Neural progenitor cell (in vitro differentiated cells): ENCODE results near the gene SS18L1. TPM values are rescaled to one million over a fixed set of nuclear protein-coding genes. Genes with fewer than 3 reads are reported as not detected.

ENCODE experiments used
- DNase-seq: peaks from one replicate; pipeline ENCODE4 v3.0.0-alpha.2; 2016; ENCODE audit warnings: low spot score
- H2AFZ ChIP-seq: fragments of 200-600 bp; sonication (generic); replicated peaks from 2 replicates; pipeline ENCODE4 v1.6.1; 2016; ENCODE audit warnings: antibody characterized with exemption
- H3F3A ChIP-seq: fragments of 200-600 bp; sonication (generic); 2 replicates; pipeline ENCODE4 v1.6.1; 2016; ENCODE audit warnings: antibody characterized with exemption, low read depth
- H3K27ac ChIP-seq: fragments of 200-600 bp; sonication (generic); 2 replicates; pipeline ENCODE4 v1.5.1; 2016; ENCODE audit warnings: mild to moderate bottlenecking
- H3K27me3 ChIP-seq: fragments of 200-600 bp; sonication (generic); 2 replicates; pipeline ENCODE4 v1.6.1; 2016; ENCODE audit warnings: mild to moderate bottlenecking, moderate library complexity
- H3K36me3 ChIP-seq: fragments of 200-600 bp; sonication (generic); 2 replicates; pipeline ENCODE4 v1.5.1; 2016
- H3K4me1 ChIP-seq: fragments of 200-600 bp; sonication (generic); 2 replicates; pipeline ENCODE4 v1.6.1; 2016; ENCODE audit warnings: mixed run types
- H3K4me2 ChIP-seq: fragments of 200-600 bp; sonication (generic); 2 replicates; pipeline ENCODE4 v1.6.1; 2016
- H3K4me3 ChIP-seq: fragments of 200-600 bp; sonication (generic); 2 replicates; pipeline ENCODE4 v1.5.1; 2016
- H3K79me2 ChIP-seq: fragments of 200-600 bp; sonication (generic); 2 replicates; pipeline ENCODE4 v1.6.1; 2016; ENCODE audit warnings: low read depth
- H3K9ac ChIP-seq: fragments of 200-600 bp; sonication (generic); 2 replicates; pipeline ENCODE4 v1.6.1; 2016
- H3K9me3 ChIP-seq: fragments of 200-600 bp; sonication (generic); 2 replicates; pipeline ENCODE4 v1.5.1; 2016; ENCODE audit warnings: low read depth
- H4K20me1 ChIP-seq: fragments of 200-600 bp; sonication (generic); 2 replicates; pipeline ENCODE4 v1.6.1; 2016; ENCODE audit warnings: low read depth
- H3K27ac Mint-ChIP-seq: 3 replicates; pipeline ENCODE4 v1.8.0; 2021; ENCODE audit warnings: mixed read lengths
- H3K27me3 Mint-ChIP-seq: 2 replicates; pipeline ENCODE4 v1.8.0; 2022; ENCODE audit warnings: low read depth, mild to moderate bottlenecking, inconsistent platforms, moderate library complexity, mixed read lengths; ENCODE audit not compliant: insufficient read depth
- H3K36me3 Mint-ChIP-seq: 3 replicates; pipeline ENCODE4 v1.8.0; 2021; ENCODE audit warnings: mixed read lengths
- H3K4me1 Mint-ChIP-seq: 3 replicates; pipeline ENCODE4 v1.8.0; 2021; ENCODE audit warnings: mixed read lengths
- H3K4me3 Mint-ChIP-seq: 3 replicates; pipeline ENCODE4 v1.8.0; 2021; ENCODE audit warnings: mild to moderate bottlenecking, moderate library complexity, mixed read lengths
- H3K9me3 Mint-ChIP-seq: 3 replicates; pipeline ENCODE4 v1.8.0; 2020; ENCODE audit warnings: mixed read lengths
- EZH2 ChIP-seq: fragments of 200-600 bp; sonication (generic); IDR thresholded peaks from 2 replicates; pipeline ENCODE4 v1.6.1; 2017; ENCODE audit warnings: antibody characterized with exemption, mild to moderate bottlenecking, moderate library complexity
- EZH2phosphoT487 ChIP-seq: fragments of 200-600 bp; sonication (generic); IDR thresholded peaks from 2 replicates; pipeline ENCODE4 v1.6.1; 2017; ENCODE audit warnings: antibody characterized with exemption
- total RNA-seq: library from RNA; depleted of rRNA; stranded (reverse); fragments of >200 nt; gene quantifications from 2 replicates; pipeline ENCODE4 v1.2.3, GENCODE V29; 2015; ENCODE audit warnings: low replicate concordance
- TF ChIP-seq, protein P1 (sequence below): fragments of 200-600 bp; sonication (generic); IDR thresholded peaks from 2 replicates; pipeline ENCODE4 v1.5.1; 2017; ENCODE audit warnings: antibody characterized with exemption, mild to moderate bottlenecking

The SS18L1 gene
- total RNA-seq, 1 donor from 2014 or later: 25.5 TPM

DNA sequence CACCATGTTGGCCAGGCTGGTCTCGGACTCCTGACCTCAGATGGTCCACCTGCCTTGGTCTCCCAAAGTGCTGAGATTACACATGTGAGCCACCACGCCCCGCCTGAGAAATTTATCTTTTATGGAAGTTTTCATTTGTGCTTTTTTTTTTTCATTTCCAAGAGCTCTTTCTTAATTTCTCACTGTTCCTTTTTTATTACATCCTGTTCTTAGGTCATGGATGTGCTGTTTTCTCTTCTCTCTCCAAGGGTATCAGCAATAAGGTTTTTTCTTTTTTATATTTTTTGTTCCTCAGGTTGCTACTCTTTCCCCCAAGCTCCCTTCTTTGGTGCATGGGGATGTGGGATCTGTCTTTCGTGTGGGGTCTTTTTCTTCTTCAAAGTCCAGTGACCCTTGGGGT is 42.5 kb upstream of the SS18L1 start:
- Mint-ChIP-seq H3K4me3 (no peak overlapping the region), H3K36me3 (no peaks in the 10 kb centered on the region), H3K27me3 (peaks cover 12% of the 10 kb centered on the region), H3K4me1 (no peaks in the 10 kb centered on the region), H3K9me3 (peaks cover 12% of the 10 kb centered on the region), H3K27ac (no peak overlapping the region)
- H3K36me3 ChIP-seq: no peaks in the 10 kb centered on the region
- H3K4me1 ChIP-seq: no peaks in the 10 kb centered on the region
- H2AFZ ChIP-seq: no peak overlapping the region
- H3K27ac ChIP-seq: no peak overlapping the region
- H3K27me3 ChIP-seq: no peaks in the 10 kb centered on the region
- no peaks in the 10 kb centered on the region for H4K20me1 ChIP-seq
- no peak for DNase-seq
- H3K4me2 ChIP-seq: no peak overlapping the region
- TF ChIP-seq EZH2: no peak
- TF ChIP-seq, protein P1, sequence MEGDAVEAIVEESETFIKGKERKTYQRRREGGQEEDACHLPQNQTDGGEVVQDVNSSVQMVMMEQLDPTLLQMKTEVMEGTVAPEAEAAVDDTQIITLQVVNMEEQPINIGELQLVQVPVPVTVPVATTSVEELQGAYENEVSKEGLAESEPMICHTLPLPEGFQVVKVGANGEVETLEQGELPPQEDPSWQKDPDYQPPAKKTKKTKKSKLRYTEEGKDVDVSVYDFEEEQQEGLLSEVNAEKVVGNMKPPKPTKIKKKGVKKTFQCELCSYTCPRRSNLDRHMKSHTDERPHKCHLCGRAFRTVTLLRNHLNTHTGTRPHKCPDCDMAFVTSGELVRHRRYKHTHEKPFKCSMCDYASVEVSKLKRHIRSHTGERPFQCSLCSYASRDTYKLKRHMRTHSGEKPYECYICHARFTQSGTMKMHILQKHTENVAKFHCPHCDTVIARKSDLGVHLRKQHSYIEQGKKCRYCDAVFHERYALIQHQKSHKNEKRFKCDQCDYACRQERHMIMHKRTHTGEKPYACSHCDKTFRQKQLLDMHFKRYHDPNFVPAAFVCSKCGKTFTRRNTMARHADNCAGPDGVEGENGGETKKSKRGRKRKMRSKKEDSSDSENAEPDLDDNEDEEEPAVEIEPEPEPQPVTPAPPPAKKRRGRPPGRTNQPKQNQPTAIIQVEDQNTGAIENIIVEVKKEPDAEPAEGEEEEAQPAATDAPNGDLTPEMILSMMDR: no peak
- no peak for TF ChIP-seq EZH2phosphoT487
- no peak overlapping the region for H3K9ac ChIP-seq
- no peak overlapping the region for H3K4me3 ChIP-seq
- no peaks in the 10 kb centered on the region for H3K9me3 ChIP-seq
- H3F3A ChIP-seq: no peaks in the 10 kb centered on the region
- H3K79me2 ChIP-seq: no peaks in the 10 kb centered on the region

DNA sequence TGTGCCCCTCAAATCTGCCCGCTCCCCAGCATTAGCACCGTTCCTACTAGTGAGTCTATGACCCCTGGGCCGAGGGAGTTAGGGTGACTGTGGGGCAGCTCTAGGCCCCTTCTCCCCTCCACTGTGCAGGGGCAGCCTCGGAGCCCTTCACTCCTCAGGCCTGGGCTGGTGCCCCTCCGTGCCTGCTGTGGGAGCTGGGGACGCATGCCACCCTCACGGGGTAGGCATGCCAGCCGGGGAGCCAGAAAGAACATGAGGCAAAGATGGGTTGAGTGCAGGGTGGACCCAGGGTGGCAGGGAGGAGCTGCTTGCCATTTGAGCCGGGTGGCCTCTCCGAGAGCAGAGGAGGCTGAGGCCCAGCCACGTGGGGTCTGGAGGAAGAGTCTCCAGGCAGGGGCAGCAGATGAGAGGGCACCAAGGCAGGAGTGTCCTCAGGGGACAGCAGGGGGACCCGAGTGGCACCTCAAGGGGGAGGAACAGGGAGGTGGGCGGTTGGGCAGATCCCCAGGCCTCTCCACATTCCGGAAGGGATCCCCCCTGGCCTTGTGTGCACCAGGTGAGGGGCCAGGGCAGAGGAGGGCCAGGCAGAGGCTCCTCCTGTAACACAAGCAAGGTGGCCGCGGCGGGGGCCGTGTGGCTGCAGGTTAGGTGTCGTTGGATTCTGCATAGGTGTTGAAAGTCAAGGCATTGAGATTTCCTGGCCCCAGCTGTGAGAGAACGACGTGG is 39.9 kb upstream of the SS18L1 start:
- TF ChIP-seq, protein P1: no peak
- TF ChIP-seq EZH2phosphoT487 (no peak), EZH2 (no peak)
- H2AFZ ChIP-seq: no peak overlapping the region
- H3K4me2 ChIP-seq: no peak overlapping the region
- H3K9me3 Mint-ChIP-seq: peaks cover 35% of the 10 kb centered on the region
- no peaks in the 10 kb centered on the region for H3K36me3 ChIP-seq
- H3K27me3 ChIP-seq: no peaks in the 10 kb centered on the region
- H3K9ac ChIP-seq: no peak overlapping the region
- H3K4me3 ChIP-seq: no peak overlapping the region
- no peaks in the 10 kb centered on the region for H3K36me3 Mint-ChIP-seq
- no peaks in the 10 kb centered on the region for H3K4me1 ChIP-seq
- H3K27me3 Mint-ChIP-seq: peaks cover 12% of the 10 kb centered on the region
- no peaks in the 10 kb centered on the region for H4K20me1 ChIP-seq
- no peaks in the 10 kb centered on the region for H3K4me1 Mint-ChIP-seq
- H3K27ac ChIP-seq: no peak overlapping the region
- H3F3A ChIP-seq: no peaks in the 10 kb centered on the region
- H3K4me3 Mint-ChIP-seq: no peak overlapping the region
- H3K27ac Mint-ChIP-seq: no peak overlapping the region
- DNase-seq: no peak
- no peaks in the 10 kb centered on the region for H3K79me2 ChIP-seq
- no peaks in the 10 kb centered on the region for H3K9me3 ChIP-seq

DNA sequence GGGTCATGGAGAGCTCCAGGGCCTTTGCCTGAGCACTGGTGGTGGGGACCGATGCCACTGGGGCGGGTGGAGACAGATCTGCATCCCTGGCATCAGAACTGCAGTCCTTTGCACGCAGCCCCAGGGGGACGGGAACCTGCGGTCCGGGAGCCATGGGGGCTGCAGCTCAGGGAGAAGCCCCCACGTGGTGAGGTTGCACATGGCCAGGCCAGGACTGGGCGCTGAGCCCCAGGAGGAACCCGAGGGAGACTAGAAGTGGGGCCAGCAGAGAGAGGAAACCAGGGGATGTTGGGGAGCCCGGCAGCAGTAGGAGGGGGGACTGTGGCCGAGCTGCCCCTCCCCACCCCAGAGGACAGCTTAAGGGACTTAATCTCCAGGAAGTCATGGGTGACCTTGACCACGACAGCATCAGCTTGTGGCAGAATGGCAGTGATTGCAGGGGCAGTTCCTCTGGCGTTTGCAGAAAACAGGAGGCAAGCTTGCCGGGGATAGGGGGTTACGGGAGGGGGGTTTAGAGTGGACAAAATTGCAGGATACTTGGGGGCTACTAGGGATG is 39.3 kb upstream of the SS18L1 start:
- Histone ChIP-seq H3K27ac (no peak overlapping the region), H3K4me1 (no peaks in the 10 kb centered on the region), H3K9ac (no peak overlapping the region), H3K27me3 (no peaks in the 10 kb centered on the region), H3K79me2 (no peaks in the 10 kb centered on the region), H3K4me2 (no peak overlapping the region), H2AFZ (no peak overlapping the region), H3K9me3 (no peaks in the 10 kb centered on the region), H3K4me3 (no peak overlapping the region), H4K20me1 (no peaks in the 10 kb centered on the region), H3F3A (no peaks in the 10 kb centered on the region), H3K36me3 (no peaks in the 10 kb centered on the region)
- no peaks in the 10 kb centered on the region for H3K4me1 Mint-ChIP-seq
- H3K27ac Mint-ChIP-seq: no peak overlapping the region
- TF ChIP-seq, protein P1: no peak
- TF ChIP-seq EZH2 (no peak), EZH2phosphoT487 (no peak)
- peaks cover 12% of the 10 kb centered on the region for H3K27me3 Mint-ChIP-seq
- H3K4me3 Mint-ChIP-seq: no peak overlapping the region
- peaks cover 41% of the 10 kb centered on the region for H3K9me3 Mint-ChIP-seq
- no peak for DNase-seq
- H3K36me3 Mint-ChIP-seq: peaks cover 2% of the 10 kb centered on the region
